Skeletal muscle tissue (tissue), 4 donors: ENCODE results near the gene NPLOC4. TPM values are rescaled to one million over a fixed set of nuclear protein-coding genes. Genes with fewer than 3 reads are reported as not detected.

ENCODE experiments used
- H3K27ac ChIP-seq: one replicate; pipeline ENCODE4 v1.7.0; 2013; ENCODE audit warnings: mild to moderate bottlenecking, low read depth, low read length, inconsistent platforms
- H3K27me3 ChIP-seq, 3 donors: one replicate each; pipeline ENCODE4 v1.7.0; 2013; ENCODE audit warnings: low read length in 3 of 3; ENCODE audit not compliant: control insufficient read depth in 3 of 3, insufficient read depth in 3 of 3
- H3K36me3 ChIP-seq, 3 donors: one replicate each; pipeline ENCODE4 v1.7.0; 2013; ENCODE audit warnings: low read length in 3 of 3; ENCODE audit not compliant: control insufficient read depth in 3 of 3, insufficient read depth in 3 of 3
- H3K4me1 ChIP-seq, 3 donors: one replicate each; pipeline ENCODE4 v1.7.0; 2013; ENCODE audit warnings: low read length in 3 of 3, mild to moderate bottlenecking in 3 of 3; ENCODE audit not compliant: control insufficient read depth in 3 of 3, insufficient read depth in 3 of 3
- H3K4me3 ChIP-seq, 3 donors: one replicate each; pipeline ENCODE4 v1.7.0; 2013; ENCODE audit warnings: low read length in 3 of 3
- H3K9ac ChIP-seq, 3 donors: one replicate each; pipeline ENCODE4 v1.7.0; 2013; ENCODE audit warnings: low read length in 3 of 3, mild to moderate bottlenecking in 3 of 3, moderate library complexity in 2 of 3, low read depth in 1 of 3
- H3K9me3 ChIP-seq, 3 donors: one replicate each; pipeline ENCODE4 v1.7.0; 2013; ENCODE audit warnings: low read length in 3 of 3; ENCODE audit not compliant: control insufficient read depth in 3 of 3
- total RNA-seq: library from RNA; depleted of rRNA; stranded (reverse); fragments of >200 nt; gene quantifications from one replicate; pipeline ENCODE4 v1.2.3, GENCODE V29; 2014
- donor health status: Osteomylitis.

Gene NPLOC4
- total RNA-seq, 1 donor from 2014 or later: 43.8 TPM

- Histone ChIP-seq H3K36me3 (peaks cover 33 to 38% (median 35%) of the 10 kb centered on the region in 3 donors), H3K9me3 (peaks cover 0 to 2% (median 0%) of the 10 kb centered on the region in 3 donors), H3K4me1 (peaks cover 37 to 62% (median 43%) of the 10 kb centered on the region in 3 donors), H3K27me3 (no peaks in the 10 kb centered on the region), H3K27ac (peak within 1 kb of the TSS; percentile 99), H3K4me3 (peak within 1 kb of the TSS; percentile 92 to 97 (median 94)), H3K9ac (peak within 1 kb of the TSS; percentile 91 to 97 (median 94))
Observed at GRCh38 chr17:81512562-81513371, 124.1 kb downstream of the NPLOC4 start, which contains the start of gene ACTG1. Gene ACTG1 (minus strand): TSS chr17:81512799. CDS start chr17:81512354, 445 bp downstream.

DNA sequence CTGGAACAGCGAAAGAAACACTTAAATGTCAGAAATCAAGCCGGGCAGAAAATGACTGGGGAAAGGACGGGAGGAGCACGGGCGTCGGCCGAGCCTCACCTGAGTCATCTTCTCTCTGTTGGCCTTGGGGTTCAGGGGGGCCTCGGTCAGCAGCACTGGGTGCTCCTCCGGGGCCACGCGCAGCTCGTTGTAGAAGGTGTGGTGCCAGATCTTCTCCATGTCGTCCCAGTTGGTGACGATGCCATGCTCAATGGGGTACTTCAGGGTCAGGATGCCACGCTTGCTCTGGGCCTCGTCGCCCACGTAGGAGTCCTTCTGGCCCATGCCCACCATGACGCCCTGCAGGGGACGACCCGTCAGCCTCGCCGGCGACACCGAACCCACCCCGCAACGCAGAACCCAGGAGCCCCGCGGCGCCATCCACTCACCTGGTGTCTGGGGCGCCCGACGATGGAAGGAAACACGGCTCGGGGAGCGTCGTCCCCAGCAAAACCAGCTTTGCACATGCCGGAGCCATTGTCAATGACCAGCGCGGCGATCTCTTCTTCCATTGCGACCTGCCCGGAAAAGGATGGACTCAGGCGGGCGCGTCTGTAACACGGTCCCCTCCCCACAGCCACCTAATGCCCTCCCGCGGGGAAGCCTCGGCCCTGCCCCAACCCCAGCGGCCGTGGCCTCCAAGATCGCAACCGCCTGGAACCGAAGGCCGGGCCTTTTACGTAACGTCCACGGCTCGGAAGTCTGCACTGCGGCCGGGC, 124.9 kb downstream of the NPLOC4 start:
- H3K9ac ChIP-seq: peak overlapping the region; percentile 89 to 93 (median 93)
- peaks cover 35 to 57% (median 38%) of the 10 kb centered on the region in 3 donors for H3K4me1 ChIP-seq
- H3K36me3 ChIP-seq: peaks cover 33 to 38% (median 35%) of the 10 kb centered on the region in 3 donors
- H3K9me3 ChIP-seq: peaks cover 0 to 2% (median 0%) of the 10 kb centered on the region in 3 donors
- no peaks in the 10 kb centered on the region for H3K27me3 ChIP-seq
- peak overlapping the region; percentile 92 to 97 (median 94) for H3K4me3 ChIP-seq
- peak overlapping the region; percentile 90 for H3K27ac ChIP-seq

DNA sequence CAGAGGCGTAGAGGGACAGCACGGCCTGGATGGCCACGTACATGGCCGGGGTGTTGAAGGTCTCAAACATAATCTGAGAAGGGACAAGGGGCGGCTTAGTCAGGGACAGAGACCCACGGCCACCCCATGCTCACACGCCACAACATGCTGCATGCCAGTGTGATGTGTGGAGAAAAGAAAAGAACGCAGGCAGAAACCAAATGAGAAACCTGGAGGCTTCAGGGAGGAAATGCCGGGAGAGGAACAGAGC, 125.4 kb downstream of the NPLOC4 start:
- Histone ChIP-seq H3K27me3 (no peaks in the 10 kb centered on the region), H3K4me3 (peak overlapping the region; percentile 92 to 97 (median 94)), H3K4me1 (peaks cover 31 to 52% (median 36%) of the 10 kb centered on the region in 3 donors), H3K36me3 (peaks cover 33 to 38% (median 35%) of the 10 kb centered on the region in 3 donors), H3K9ac (peak overlapping the region; percentile 89 to 93 (median 93)), H3K9me3 (peaks cover 0 to 2% (median 0%) of the 10 kb centered on the region in 3 donors), H3K27ac (peak overlapping the region; percentile 90)

- Histone ChIP-seq H3K36me3 (peaks cover 33 to 38% (median 35%) of the 10 kb centered on the region in 3 donors), H3K9ac (peak overlapping the region; percentile 89 to 93 (median 93)), H3K9me3 (peaks cover 0 to 2% (median 0%) of the 10 kb centered on the region in 3 donors), H3K4me1 (peaks cover 26 to 47% (median 31%) of the 10 kb centered on the region in 3 donors), H3K27ac (peak overlapping the region; percentile 90), H3K27me3 (no peaks in the 10 kb centered on the region), H3K4me3 (peak overlapping the region; percentile 92 to 97 (median 94))
Observed at GRCh38 chr17:81510785-81511553, 125.9 kb downstream of the NPLOC4 start.

DNA sequence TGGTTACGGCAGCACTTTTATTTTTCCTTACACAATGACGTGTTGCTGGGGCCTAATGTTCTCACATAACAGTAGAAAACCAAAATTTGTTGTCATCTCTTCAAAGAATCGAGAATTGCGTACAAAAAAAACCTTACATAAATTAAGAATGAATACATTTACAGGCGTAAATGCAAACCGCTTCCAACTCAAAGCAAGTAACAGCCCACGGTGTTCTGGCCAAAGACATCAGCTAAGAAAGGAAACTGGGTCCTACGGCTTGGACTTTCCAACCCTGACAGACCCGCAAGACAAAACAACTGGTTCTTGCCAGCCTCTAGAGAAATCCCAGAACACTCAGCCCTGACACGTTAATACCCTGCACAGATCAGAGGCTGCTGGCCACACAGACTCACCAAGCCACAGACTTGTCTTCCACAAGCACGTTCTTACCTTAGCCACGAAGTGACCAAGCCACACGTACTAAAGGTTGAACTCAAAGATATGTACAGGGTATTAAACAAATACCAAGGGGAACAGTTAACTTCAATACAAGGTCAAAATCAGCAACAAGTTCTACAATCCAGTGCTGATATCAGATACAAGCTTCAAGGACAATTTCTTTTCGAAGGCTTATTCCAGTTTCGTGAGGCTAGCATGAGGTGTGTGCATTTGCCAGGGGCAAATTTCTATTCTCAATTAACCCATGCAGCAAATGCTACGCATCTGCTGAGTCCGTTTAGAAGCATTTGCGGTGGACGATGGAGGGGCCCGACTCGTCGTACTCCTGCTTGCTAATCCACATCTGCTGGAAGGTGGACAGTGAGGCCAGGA, 126.7 kb downstream of the NPLOC4 start:
- Histone ChIP-seq H3K9me3 (peaks cover 0 to 2% (median 0%) of the 10 kb centered on the region in 3 donors), H3K4me3 (peak overlapping the region; percentile 92 to 97 (median 94)), H3K36me3 (peaks cover 33 to 38% (median 35%) of the 10 kb centered on the region in 3 donors), H3K27me3 (no peaks in the 10 kb centered on the region), H3K27ac (peak overlapping the region; percentile 37), H3K9ac (peak overlapping the region; percentile 89 to 93 (median 93)), H3K4me1 (peaks cover 18 to 39% (median 24%) of the 10 kb centered on the region in 3 donors)

- Histone ChIP-seq H3K9ac (peak overlapping the region; percentile 89 to 93 (median 93)), H3K4me1 (peaks cover 18 to 38% (median 24%) of the 10 kb centered on the region in 3 donors), H3K27me3 (no peaks in the 10 kb centered on the region), H3K27ac (peak overlapping the region; percentile 37), H3K4me3 (peak overlapping the region; percentile 92 to 97 (median 94)), H3K9me3 (peaks cover 0 to 2% (median 0%) of the 10 kb centered on the region in 3 donors), H3K36me3 (peaks cover 33 to 38% (median 35%) of the 10 kb centered on the region in 3 donors)
Observed at GRCh38 chr17:81509207-81509971, 127.5 kb downstream of the NPLOC4 start.

DNA sequence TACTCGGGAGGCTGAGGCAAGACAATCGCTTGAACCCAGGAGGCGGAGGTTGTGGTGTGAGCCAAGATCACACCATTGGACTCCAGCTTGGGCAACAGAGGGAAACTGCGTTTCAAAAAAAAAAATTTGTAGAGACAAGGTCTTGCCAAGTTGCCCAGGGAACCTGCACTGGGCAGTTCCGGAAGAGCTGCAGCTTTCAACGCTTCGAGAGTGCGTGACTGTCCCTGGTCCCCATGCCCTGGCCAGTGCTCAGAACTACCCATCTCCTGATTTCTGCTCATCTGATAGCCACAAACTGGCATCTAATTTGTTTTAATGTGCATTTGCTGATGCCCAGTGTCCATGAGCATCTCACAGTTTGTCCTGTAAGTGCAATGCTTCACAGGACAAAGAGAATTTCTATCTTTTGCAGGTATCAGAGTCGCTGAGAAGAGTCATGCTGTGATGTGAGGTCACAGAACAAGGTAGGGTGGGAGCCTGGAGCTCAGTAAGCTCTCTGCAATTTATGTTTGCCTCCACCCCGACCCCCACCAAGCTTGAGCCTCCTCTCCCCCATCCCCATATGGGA, 128.2 kb downstream of the NPLOC4 start:
- H3K9me3 ChIP-seq: peaks cover 0 to 2% (median 0%) of the 10 kb centered on the region in 3 donors
- H3K4me1 ChIP-seq: peaks cover 18 to 35% (median 24%) of the 10 kb centered on the region in 3 donors
- H3K27me3 ChIP-seq: no peaks in the 10 kb centered on the region
- H3K9ac ChIP-seq: peak overlapping the region in 2 of 3 donors; percentile 93
- H3K27ac ChIP-seq: peak overlapping the region; percentile 37
- H3K36me3 ChIP-seq: peaks cover 33 to 38% (median 35%) of the 10 kb centered on the region in 3 donors
- peak overlapping the region; percentile 92 to 97 (median 94) for H3K4me3 ChIP-seq
